ENCODE measurements around the gene CBL.
A peak's percentile ranks its signal among the peaks of the same experiment; 100 is the strongest.

CBL gene

DNA sequence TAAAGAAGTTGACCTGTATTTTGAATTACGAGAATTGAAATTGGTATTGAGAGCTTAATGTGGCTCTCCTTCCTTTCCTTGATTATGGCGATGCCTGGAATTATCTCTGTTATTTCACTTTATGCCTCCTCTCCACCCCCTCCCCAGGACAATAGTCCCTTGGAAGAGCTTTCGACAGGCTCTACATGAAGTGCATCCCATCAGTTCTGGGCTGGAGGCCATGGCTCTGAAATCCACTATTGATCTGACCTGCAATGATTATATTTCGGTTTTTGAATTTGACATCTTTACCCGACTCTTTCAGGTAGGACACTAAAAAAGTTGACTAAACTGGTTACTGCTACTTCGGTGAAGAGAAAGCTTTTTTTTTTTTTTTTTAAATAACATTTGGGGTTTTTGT lies 67.6 kb downstream of the CBL start:
- no peak for DNase-seq (ENCODE audit: low spot score)

DNA sequence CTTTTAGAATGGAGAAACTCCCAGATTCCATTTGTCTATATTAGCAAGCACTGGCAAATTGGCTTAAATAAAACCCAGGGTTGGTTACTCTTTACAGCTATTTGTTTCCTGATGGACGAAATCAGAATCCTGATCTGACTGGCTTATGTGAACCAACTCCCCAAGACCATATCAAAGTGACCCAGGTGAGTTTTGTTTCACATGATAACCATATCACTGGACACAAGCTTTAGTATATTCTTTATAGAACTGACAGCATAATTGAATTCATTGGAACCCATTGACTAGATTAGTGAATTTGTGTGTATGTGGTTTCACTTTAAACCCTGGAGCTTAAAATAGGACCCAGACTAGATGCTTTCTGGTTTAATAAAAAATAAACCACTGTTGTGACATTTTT lies 71.5 kb downstream of the CBL start:
- no peak for DNase-seq (ENCODE audit: low spot score)

DNA sequence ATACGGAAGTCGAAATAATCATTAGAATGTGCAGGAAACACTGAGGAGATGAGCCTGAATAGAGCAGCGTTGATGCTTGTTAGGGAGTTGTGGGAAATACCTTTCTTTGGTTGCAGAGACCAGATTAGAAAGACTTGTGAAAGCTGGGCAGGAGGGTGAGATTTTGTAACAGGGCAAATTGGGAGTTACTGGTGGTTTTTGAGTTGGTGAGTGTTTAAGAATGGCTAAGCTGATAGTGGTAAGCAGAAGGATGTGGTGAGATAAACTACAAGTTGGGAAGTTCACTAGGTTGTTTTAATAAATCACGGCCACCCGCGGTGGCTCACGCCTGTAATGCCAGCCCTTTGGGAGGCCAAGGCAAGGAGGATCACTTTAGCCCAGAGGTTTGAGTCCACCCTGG lies 76.4 kb downstream of the CBL start:
- DNase-seq (ENCODE audit: low spot score): no peak

DNA sequence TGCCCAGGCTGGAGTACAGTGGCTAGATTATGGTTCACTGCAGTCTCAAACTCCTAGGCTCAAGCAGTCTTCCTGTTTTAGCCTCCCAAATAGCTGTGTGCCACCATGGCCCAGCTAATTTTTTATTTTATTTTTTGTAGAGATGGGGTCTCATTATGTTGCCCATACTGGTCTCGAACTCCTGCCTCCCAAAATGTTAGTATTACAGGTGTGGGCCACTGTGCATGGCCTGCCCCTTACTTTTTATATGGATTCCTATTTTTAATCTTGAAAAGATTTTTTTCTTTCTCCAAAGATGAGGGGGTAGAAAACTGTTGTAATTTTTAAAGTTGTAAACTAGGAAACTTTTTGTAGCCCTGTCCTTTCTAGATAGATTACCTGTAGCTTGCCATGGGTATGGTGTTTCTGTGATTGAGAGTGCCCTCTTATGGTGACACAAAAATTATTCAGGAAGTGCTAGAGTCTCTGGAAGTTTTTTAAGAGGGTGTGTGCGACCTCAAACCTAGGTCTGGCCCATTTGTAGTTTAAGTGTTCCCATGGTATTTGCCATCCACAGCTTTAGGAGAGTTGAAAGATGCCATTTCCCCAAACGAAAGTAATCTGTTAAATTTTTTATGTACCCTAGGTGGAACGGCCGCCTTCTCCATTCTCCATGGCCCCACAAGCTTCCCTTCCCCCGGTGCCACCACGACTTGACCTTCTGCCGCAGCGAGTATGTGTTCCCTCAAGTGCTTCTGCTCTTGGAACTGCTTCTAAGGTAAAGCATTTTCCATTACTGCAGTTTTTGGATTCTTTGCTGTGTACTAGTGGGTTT lies 78.4 kb downstream of the CBL start:
- peak; percentile 10 for DNase-seq (ENCODE audit: low spot score)

DNA sequence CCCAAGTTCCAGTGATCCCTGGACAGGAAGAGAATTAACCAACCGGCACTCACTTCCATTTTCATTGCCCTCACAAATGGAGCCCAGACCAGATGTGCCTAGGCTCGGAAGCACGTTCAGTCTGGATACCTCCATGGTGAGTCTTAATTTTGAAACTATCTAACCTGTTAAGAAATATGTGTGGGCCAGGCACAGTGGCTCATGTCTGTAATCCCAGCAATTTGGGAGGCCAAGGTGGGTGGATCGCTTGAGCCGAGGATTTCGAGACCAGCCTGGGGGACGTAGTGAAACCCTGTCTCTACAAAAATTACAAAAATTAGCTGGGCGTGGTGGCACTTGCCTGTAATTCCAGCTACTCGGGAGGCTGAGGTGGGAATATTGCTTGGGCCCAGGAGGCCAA lies 79.3 kb downstream of the CBL start:
- no peak for DNase-seq (ENCODE audit: low spot score)

DNA sequence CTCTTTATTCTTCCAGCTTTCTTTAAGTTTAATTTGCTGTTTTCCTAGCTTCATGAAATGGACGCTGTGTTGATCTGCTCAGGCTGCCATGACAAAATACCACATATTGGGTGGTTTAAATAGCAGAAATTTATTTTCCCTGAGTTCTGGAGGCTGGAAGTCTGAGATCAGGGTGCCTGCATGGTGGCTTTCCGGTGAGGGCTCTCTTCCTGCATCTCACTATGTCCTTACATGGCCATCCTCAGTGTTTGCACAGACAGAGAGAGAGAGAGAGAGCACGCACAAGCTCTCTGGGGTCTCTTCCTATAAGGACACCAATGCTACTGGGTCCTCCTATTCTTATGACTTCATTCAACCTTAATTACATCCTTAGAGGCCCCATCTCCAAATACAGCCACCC lies 82.1 kb downstream of the CBL start:
- DNase-seq (ENCODE audit: low spot score): no peak

DNA sequence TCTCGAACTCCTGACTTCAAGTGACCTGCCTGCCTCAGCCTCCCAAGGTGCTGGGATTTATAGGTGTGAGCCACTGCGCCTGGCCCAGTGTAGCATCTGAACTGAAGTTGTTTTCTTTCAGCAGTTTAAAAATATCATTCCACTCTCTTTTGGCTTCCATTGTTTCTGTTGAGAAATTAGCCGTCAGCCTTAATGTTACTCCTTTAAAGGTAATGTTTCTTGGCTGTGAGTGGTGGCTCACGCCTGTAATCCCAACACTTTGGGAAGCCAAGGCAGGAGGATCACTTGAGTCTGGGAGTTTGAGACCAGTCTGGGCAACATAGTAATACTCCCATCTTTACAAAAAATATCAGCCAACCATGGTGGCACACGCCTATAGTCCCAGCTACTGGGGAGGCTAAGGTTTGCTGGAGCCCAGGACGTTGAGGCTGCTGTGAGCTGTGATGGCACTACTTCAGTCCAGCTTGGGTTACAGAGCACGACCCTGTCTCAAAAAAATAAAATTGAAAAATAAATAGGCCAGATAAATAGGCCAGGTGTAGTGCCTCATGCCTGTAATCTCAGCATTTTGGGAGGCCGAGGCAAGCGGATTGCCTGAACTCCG lies 84.9 kb downstream of the CBL start:
- DNase-seq (ENCODE audit: low spot score): no peak

DNA sequence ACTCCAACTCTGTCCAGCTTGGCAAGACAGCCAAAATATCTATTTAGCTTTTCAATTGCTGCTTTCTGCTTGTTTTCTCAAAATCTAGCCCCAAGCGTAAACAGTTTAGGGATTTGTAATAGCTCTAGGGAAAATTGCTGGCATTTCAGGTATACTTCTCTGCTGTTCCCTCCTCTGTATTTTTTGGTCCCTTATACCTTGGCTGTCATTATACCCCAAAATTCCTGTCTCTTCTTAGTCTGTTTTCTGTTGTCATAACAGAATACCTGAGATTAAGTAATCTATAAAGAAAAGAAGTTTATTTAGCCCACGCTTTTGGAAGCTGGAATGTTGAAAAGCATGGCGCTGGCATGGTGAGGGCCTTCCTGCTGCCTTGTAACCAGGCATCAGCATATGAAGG lies 87.3 kb downstream of the CBL start:
- no peak for DNase-seq (ENCODE audit: low spot score)

DNA sequence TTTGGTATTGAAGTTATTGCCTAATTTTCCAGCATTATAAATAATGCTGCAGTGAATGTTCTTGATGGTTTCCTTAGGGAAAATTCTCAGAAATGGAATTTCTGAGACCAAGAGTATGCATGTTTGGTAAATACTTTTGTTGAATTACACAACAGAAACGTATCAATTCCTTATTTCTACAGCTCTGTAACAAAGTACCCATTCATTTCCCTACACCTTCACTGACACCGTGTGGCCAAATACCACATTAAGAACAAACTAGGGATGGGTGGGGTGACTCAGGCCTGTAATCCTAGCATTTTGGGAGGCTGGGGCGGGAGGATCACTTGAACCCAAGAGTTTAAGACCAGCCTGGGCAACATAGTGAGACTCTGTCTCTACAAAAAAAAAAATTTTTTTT lies 89.0 kb downstream of the CBL start:
- DNase-seq (ENCODE audit: low spot score): no peak

DNA sequence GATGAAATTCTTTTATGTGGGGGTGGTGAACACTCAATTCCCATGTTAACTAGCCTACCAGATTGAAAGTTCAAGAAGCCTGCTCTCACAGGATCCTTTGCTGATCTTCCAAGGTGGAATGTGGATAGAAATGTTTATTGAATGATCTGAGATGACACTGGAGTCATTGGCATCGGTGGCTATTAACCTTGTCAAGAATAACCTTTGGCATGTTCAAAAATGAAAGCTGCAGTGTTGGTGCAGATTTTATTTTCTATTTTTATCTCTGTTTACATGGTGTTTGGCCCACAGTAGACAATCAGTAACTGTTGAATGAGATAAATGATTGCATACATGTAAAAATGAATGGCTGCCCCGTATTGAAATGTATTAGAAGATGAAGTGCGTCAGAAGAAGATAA lies 91.8 kb downstream of the CBL start:
- DNase-seq (ENCODE audit: low spot score): no peak

DNA sequence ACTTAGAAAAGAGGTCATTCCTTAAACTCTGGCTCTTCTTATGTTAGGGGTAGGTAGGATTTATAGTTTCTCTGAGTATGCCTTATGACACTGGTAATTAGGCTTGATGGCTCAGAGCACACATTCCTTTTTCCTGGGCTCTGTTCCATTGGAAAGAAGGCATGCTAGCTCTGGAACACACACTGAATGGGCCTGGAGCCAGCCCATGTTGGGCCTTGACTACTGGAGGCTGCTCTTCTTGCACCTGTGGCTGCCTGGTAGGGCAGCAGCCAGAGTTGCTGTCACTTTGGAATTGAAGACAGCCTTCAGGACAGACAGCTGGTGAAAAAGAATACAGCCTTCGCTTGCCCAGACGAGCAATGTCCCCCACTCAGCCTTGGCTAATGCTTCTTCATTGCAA lies 92.6 kb downstream of the CBL start:
- no peak for DNase-seq (ENCODE audit: low spot score)

DNA sequence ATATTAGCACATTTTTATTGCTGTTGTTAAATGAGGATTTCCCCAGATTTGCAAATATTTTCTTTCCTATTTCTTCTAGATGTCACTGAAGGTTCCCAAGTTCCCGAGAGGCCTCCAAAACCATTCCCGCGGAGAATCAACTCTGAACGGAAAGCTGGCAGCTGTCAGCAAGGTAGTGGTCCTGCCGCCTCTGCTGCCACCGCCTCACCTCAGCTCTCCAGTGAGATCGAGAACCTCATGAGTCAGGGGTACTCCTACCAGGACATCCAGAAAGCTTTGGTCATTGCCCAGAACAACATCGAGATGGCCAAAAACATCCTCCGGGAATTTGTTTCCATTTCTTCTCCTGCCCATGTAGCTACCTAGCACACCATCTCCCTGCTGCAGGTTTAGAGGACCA lies 93.3 kb downstream of the CBL start:
- no peak for DNase-seq (ENCODE audit: low spot score)

DNA sequence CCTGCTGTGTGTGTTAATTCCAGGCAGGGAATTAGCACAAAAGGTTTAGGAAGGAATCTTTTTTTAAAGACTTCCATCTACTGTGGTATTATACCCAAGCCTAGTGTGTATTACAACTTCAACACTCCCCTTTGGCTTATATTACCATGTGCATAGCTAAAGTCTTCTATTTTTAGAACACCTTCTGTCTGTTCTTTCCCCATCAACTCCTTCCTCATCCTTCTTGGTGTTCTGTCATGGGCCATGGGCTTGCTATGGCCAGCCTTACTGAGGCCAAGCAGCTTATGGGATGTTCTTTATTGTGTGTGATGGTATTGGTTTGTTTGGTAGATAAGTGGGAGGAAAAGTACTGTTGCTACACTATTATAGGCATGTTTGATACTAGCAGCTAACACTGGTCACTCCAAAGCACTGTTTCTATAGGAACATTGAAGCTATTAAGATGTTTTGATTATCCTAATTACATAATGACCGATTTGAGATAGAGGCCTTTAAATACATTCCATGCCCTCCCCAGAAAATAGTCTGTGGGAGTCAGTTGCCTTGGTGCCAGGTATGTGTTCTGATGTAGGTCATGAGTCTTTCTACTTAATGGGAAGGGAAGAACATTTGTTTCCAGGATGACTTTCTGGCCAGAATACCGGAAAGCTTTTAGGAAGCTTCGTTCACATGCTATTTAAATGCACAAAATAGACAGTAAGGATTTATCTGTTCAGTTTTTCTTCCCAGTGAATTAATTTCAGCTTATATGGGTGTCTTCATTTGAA lies 94.2 kb downstream of the CBL start:
- DNase-seq (ENCODE audit: low spot score): no peak

DNA sequence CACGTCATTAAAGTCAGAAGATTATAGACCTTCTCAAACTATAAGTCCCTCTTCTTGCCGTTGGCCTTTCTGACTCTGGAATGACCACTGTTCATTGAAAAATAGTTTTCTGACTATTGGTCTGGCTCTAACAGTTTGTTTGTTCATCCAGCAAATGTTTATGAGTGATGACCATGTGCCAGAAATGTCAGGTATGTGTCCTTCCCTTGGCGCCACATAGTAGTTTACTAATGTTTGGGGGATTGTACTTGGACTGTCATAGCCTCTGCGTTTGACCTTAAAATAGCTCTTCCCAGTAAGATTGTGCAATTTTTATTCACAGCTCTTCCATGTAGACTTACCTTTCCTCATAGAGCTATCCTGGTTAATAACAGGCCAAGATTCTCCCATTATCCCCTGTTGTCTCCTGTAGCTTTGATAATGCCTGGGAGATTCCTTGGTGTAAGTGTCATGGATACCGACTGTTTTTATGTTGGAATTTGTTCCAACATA lies 97.1 kb downstream of the CBL start:
- no peak for DNase-seq (ENCODE audit: low spot score)

DNA sequence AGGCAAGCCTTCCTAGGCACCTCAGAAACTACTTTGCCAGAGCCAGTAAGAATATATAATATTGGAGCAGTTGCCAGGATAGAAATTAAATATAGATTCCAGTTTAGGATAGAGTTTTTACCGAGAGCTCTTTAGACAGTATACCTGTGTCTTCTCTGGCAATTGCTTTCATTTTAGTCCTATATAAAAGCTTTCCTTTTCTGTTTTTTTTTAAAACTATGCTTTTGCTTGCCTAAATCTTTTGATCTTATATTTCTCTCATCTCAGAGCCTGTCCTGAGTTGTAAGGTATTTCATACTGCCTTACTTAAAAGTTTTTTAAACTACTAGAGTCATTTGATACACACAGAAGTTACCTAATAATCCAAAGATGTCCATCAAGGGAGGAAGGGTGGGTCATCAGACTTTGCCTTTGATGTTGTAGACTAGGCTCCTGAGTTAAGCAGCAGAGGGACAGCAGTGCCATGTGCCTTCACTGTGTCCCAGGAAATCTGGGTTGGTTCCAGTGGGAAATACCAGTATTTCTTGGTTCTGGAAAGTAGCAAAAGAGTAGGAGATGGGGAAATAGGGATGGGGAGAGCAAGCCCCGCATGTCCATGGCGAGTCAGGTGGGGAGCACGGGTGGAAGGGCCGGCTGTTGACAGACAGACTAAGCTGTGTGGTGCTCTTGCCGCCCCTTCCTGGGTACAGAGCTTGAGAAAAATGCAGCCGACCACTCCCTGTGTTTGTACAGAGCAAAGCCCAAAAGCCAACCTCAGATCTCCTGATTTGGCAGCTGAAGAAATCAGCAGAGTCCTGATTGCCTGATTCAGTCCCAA lies 99.6 kb downstream of the CBL start:
- no peak for DNase-seq (ENCODE audit: low spot score)

DNA sequence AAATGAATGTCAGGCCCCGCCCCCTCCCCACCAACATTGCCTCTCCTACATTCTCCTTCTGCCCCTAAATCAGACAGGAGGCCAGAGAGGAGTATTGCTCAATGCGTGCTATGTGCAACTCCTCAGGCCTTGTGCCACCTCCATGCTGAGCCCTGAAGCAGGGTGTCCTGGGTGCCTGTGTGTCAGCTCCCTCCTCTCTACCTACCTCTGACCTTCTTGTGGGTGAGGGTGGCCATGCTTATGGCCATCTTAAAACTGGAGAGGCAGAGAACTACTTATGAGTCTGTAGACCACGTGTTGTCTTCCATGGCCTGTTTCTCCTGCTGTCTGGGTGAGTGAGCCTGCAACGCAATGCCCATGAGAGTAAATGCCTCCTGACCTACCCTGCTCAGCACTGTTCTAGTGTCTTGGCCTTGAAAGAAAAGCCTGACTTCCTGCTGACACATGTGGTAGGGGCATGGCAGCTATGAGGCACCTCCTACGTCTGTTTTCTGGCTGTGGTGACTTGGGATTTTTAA lies 100.3 kb downstream of the CBL start:
- DNase-seq (ENCODE audit: low spot score): no peak

DNA sequence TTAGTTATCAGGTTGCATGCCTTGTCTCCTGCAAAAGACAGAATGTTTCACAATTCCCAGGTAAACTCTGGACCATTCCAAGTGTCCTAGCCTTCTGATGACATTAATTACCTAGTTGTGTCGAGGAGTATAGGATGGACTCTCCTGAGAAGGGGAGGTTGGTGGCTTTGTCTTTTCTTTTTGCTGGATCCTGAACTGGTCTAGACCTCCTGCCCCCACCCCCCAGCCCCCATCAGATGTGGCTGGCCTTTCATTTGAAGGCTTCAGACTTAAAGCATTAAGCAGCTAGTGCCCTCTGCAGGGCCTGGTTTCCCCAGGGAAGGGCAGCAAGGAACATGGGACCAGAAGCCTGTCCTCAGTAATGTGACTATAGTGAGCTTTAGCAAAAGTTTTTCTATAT lies 101.1 kb downstream of the CBL start:
- DNase-seq (ENCODE audit: low spot score): no peak

DNA sequence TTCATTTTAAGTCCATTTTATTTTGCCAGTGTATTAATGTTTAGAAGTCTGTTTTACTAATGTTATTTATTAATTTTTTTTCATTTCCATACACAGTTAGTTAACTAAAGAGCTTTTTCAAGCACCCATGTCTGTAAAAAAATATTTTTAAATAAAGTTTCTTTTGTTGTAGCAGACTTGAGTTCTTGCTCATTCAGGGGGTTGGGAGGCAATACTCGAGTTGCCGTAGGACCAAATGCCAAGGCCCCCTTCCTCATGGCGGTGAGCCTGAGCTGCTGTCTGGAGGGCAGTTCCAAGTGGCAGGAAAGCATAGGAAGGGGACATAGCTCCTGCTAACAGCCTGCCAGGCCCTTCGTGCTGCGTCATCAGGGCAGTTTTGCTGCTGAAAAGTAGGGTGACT lies 101.8 kb downstream of the CBL start:
- DNase-seq (ENCODE audit: low spot score): no peak

DNA sequence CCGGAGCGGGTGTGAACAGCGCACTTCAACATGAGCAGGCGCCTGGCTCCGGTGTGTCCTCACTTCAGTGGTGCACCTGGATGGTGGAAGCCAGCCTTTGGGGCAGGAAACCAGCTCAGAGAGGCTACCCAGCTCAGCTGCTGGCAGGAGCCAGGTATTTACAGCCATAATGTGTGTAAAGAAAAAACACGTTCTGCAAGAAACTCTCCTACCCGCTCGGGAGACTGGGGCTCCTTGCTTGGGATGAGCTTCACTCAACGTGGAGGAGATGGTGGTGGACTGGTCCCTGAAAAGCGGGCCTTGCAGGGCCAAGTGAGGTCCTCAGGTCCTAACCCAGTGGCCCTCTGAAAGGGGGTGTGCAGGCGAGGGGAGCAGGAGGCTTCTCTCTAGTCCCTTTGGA lies 103.3 kb downstream of the CBL start:
- DNase-seq (ENCODE audit: low spot score): no peak

DNA sequence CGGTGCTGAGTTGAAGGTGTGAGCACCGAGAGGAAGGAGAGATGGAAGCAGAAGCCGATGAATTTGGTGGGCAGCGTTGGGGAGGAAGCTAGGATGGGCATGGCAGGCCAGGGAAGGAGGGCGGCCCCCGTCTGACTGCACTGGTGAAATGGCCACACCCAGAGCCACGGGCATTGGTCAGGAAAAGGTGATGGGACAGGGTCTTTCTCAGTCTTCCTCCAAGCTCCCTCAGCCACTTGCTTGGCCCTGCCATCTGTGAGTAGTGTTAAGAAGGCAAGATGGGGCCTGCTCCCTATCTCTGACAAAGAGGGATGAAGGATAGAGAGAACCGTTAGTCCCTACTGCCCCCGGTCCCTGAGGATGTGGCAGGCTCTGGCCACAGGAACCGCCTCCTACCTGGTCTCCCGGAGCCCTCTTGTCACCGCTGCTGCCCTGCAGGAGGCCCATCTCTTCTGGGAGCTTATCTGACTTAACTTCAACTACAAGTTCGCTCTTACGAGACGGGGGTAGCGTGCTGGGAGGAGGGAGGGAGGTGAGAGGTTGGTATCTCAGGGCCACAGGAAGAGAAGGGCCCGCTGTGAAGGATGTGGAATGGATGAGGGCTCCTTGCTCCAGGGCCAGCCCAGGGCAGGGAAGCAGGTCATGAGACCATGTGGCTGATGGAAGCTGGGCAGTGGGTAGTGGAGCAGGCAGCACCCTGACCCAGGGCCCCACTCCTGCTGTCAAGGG lies 104.0 kb downstream of the CBL start:
- DNase-seq (ENCODE audit: low spot score): no peak

DNA sequence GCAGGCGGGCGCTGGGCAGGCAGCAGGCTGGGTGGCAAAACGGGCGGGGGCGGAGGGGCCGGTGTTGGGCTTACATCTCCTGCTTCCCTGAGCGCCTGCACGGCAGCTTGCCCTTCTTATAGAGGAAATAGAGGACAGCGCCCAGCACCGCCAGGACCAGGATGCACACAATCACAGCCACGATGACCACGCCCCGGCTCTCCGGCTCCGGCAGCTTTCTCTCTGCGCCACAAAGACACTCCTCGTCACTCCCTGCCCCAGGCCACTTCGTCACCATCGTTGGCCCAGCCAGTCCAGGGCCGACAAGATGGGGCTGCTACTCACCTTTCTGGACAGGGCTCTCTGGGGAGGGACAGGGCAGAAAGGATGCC lies 104.5 kb downstream of the CBL start:
- DNase-seq (ENCODE audit: low spot score): no peak

Measured in hematopoietic multipotent progenitor cell treated with erythropoietin and hydrocortisone succinate and interleukin-3 and kit ligand, for 15 days (in vitro differentiated cells).